Neural cell (in vitro differentiated cells): Measurements from ENCODE around the gene SEC16B. TPM values are rescaled to one million over a fixed set of nuclear protein-coding genes. Genes with fewer than 3 reads are reported as not detected.

ENCODE experiments used
- H2AFZ ChIP-seq: fragments of 200-600, 300-800 bp; sonication (generic), shearing (Covaris generic); 2 replicates; pipeline ENCODE4 v1.6.0; 2014; ENCODE audit warnings: low read depth, mild to moderate bottlenecking, antibody characterized with exemption, low read length, moderate library complexity
- H3F3A ChIP-seq: fragments of 200-600 bp; shearing (Covaris generic); 2 replicates; pipeline ENCODE4 v1.6.1; 2016; ENCODE audit warnings: mild to moderate bottlenecking, moderate library complexity, mixed read lengths, antibody characterized with exemption, low read length; ENCODE audit not compliant: insufficient read depth, poor library complexity, severe bottlenecking
- H3K27ac ChIP-seq: fragments of 200-600, 300-800 bp; sonication (generic), shearing (Covaris generic); 2 replicates; pipeline ENCODE4 v1.5.1; 2014; ENCODE audit warnings: mild to moderate bottlenecking, low read length, moderate library complexity
- H3K27me3 ChIP-seq: fragments of 300-800, 200-600 bp; sonication (generic), shearing (Covaris generic); 2 replicates; pipeline ENCODE4 v1.6.0; 2014; ENCODE audit warnings: mild to moderate bottlenecking, low read depth, low read length, moderate library complexity; ENCODE audit not compliant: insufficient read depth
- H3K36me3 ChIP-seq: fragments of 300-800, 200-600 bp; sonication (generic), shearing (Covaris generic); 2 replicates; pipeline ENCODE4 v1.5.1; 2014; ENCODE audit warnings: mild to moderate bottlenecking, antibody characterized with exemption, low read length, moderate library complexity; ENCODE audit not compliant: insufficient read depth
- H3K4me2 ChIP-seq: fragments of 300-800, 200-600 bp; sonication (generic), shearing (Covaris generic); 2 replicates; pipeline ENCODE4 v1.6.0; 2014; ENCODE audit warnings: mild to moderate bottlenecking, low read length
- H3K4me3 ChIP-seq: fragments of 300-800, 200-600 bp; sonication (generic), shearing (Covaris generic); 2 replicates; pipeline ENCODE4 v1.5.1; 2014; ENCODE audit warnings: mild to moderate bottlenecking, low read length, moderate library complexity
- H3K79me2 ChIP-seq: fragments of 200-600 bp; shearing (Covaris generic); replicated peaks from 2 replicates; pipeline ENCODE4 v1.6.0; 2014; ENCODE audit warnings: mild to moderate bottlenecking, low read length, moderate library complexity; ENCODE audit not compliant: insufficient read depth
- H3K9ac ChIP-seq: fragments of 300-800, 200-600 bp; sonication (generic), shearing (Covaris generic); 2 replicates; pipeline ENCODE4 v1.6.1; 2016; ENCODE audit warnings: mild to moderate bottlenecking, low read length, mixed read lengths
- H3K9me2 ChIP-seq: fragments of 200-600 bp; shearing (Covaris generic); 2 replicates; pipeline ENCODE4 v1.6.1; 2016; ENCODE audit warnings: mild to moderate bottlenecking, low read length, mixed read lengths; ENCODE audit not compliant: insufficient read depth
- H3K9me3 ChIP-seq: fragments of 200-600, 300-800 bp; sonication (generic), shearing (Covaris generic); 2 replicates; pipeline ENCODE4 v1.6.1; 2016; ENCODE audit warnings: mild to moderate bottlenecking, mixed run types, low read length, moderate library complexity, mixed read lengths
- H4K20me1 ChIP-seq: fragments of 200-600 bp; shearing (Covaris generic); 2 replicates; pipeline ENCODE4 v1.6.1; 2016; ENCODE audit warnings: mild to moderate bottlenecking, mixed run types; ENCODE audit not compliant: insufficient read depth
- EP300 ChIP-seq: fragments of 450-650 bp; conservative IDR thresholded peaks from 2 replicates; pipeline ENCODE4 v1.6.1; 2014; ENCODE audit warnings: antibody characterized with exemption, mild to moderate bottlenecking, moderate library complexity; ENCODE audit not compliant: poor library complexity, severe bottlenecking
- EZH2 ChIP-seq: fragments of 200-600, 300-800 bp; shearing (Covaris generic), sonication (generic); IDR thresholded peaks from 2 replicates; pipeline ENCODE4 v1.6.1; 2014; ENCODE audit warnings: antibody characterized with exemption, low read length, borderline replicate concordance, mild to moderate bottlenecking; ENCODE audit not compliant: insufficient read depth, poor library complexity, severe bottlenecking
- MXI1 ChIP-seq: fragments of 450-650 bp; conservative IDR thresholded peaks from 2 replicates; pipeline ENCODE4 v1.6.1; 2014; ENCODE audit warnings: antibody characterized with exemption, mild to moderate bottlenecking; ENCODE audit not compliant: poor library complexity, severe bottlenecking
- POLR2AphosphoS5 ChIP-seq: IDR thresholded peaks from 2 replicates; pipeline ENCODE4 v1.6.1; 2012
- RAD21 ChIP-seq: fragments of 450-650 bp; conservative IDR thresholded peaks from 2 replicates; pipeline ENCODE4 v1.6.1; 2014; ENCODE audit warnings: antibody characterized with exemption, mild to moderate bottlenecking, moderate library complexity
- SMC3 ChIP-seq: fragments of 450-650 bp; conservative IDR thresholded peaks from 2 replicates; pipeline ENCODE4 v1.6.1; 2014; ENCODE audit warnings: antibody characterized with exemption, mild to moderate bottlenecking, moderate library complexity; ENCODE audit not compliant: poor library complexity
- TAF1 ChIP-seq: IDR thresholded peaks from 2 replicates; pipeline ENCODE4 v1.6.1; 2012; ENCODE audit warnings: low read depth
- polyA plus RNA-seq: library from polyadenylated mRNA; depleted of rRNA; stranded (reverse); fragments of >200 nt; gene quantifications from 2 replicates; pipeline ENCODE4 v1.2.3, GENCODE V29; 2014
- TF ChIP-seq, protein P1 (sequence below): fragments of 450-650 bp; IDR thresholded peaks from 2 replicates; pipeline ENCODE4 v1.5.1; 2014; ENCODE audit warnings: antibody characterized with exemption, mild to moderate bottlenecking, moderate library complexity; ENCODE audit not compliant: poor library complexity, severe bottlenecking
- TF ChIP-seq, protein P2 (sequence below): IDR thresholded peaks from 2 replicates; pipeline ENCODE4 v1.6.1; 2012; ENCODE audit warnings: borderline replicate concordance

Gene SEC16B
- polyA plus RNA-seq, 1 donor from 2014 or later, result 0.78 TPM

DNA sequence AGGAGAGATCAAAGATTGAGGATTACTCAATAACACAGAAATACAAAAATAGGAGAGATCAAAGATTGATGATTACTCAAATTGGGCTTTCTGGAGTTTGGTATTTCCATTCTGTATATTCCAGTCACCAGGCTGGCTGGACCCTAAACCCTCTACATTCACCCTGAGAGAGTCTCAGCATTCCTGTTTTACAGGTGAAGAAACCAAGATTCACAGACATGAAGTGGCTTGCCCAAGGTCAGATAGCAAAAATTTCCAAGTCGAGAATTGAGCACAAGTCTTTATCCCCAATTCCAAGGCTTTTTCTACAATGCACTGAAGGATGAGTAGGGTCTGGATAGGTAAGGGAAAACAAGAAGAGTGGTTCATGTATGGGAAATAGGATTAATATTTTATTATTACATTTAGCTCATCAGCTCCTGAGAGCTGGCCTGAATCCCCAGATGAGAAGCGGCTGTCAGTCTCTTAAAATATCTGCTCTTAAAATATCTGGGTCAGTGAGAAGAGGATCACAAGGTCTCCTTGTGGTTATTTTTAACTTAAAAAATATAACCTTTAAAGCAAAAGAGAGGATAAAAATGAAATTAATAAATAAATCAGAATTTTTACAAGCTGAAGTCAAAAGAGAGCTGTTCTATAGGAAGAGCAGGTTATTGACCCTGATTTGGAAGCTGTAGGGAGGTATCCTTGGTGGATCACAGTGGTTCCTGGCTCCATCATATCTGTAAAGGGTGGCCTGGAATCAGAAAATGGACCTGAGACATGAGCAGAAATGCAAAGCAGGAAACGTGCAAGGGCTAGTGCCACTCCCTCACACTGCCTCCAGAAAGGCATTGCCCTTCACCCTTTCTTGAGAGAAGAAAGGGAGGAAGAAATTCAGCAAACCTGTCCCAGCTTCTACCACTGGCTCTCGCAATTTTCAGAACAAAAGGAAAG is 29.1 kb upstream of the SEC16B start:
- H3K9me3 ChIP-seq, result no peaks in the 10 kb centered on the region
- no peaks in the 10 kb centered on the region for H3K79me2 ChIP-seq
- no peaks in the 10 kb centered on the region for H3K9me2 ChIP-seq
- no peaks in the 10 kb centered on the region for H4K20me1 ChIP-seq
- no peak for TF ChIP-seq POLR2AphosphoS5
- TF ChIP-seq, protein P1, sequence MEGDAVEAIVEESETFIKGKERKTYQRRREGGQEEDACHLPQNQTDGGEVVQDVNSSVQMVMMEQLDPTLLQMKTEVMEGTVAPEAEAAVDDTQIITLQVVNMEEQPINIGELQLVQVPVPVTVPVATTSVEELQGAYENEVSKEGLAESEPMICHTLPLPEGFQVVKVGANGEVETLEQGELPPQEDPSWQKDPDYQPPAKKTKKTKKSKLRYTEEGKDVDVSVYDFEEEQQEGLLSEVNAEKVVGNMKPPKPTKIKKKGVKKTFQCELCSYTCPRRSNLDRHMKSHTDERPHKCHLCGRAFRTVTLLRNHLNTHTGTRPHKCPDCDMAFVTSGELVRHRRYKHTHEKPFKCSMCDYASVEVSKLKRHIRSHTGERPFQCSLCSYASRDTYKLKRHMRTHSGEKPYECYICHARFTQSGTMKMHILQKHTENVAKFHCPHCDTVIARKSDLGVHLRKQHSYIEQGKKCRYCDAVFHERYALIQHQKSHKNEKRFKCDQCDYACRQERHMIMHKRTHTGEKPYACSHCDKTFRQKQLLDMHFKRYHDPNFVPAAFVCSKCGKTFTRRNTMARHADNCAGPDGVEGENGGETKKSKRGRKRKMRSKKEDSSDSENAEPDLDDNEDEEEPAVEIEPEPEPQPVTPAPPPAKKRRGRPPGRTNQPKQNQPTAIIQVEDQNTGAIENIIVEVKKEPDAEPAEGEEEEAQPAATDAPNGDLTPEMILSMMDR, result no peak
- TF ChIP-seq MXI1, result no peak
- no peak for TF ChIP-seq RAD21
- no peak for TF ChIP-seq EP300
- TF ChIP-seq SMC3, result no peak
- no peak for TF ChIP-seq EZH2
- TF ChIP-seq, protein P2, sequence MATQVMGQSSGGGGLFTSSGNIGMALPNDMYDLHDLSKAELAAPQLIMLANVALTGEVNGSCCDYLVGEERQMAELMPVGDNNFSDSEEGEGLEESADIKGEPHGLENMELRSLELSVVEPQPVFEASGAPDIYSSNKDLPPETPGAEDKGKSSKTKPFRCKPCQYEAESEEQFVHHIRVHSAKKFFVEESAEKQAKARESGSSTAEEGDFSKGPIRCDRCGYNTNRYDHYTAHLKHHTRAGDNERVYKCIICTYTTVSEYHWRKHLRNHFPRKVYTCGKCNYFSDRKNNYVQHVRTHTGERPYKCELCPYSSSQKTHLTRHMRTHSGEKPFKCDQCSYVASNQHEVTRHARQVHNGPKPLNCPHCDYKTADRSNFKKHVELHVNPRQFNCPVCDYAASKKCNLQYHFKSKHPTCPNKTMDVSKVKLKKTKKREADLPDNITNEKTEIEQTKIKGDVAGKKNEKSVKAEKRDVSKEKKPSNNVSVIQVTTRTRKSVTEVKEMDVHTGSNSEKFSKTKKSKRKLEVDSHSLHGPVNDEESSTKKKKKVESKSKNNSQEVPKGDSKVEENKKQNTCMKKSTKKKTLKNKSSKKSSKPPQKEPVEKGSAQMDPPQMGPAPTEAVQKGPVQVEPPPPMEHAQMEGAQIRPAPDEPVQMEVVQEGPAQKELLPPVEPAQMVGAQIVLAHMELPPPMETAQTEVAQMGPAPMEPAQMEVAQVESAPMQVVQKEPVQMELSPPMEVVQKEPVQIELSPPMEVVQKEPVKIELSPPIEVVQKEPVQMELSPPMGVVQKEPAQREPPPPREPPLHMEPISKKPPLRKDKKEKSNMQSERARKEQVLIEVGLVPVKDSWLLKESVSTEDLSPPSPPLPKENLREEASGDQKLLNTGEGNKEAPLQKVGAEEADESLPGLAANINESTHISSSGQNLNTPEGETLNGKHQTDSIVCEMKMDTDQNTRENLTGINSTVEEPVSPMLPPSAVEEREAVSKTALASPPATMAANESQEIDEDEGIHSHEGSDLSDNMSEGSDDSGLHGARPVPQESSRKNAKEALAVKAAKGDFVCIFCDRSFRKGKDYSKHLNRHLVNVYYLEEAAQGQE, result no peak
- TF ChIP-seq TAF1, result no peak
- H3K27ac ChIP-seq, result no peak overlapping the region
- H3K36me3 ChIP-seq, result no peaks in the 10 kb centered on the region
- peak overlapping the region; percentile 3 for H2AFZ ChIP-seq
- H3K4me2 ChIP-seq, result no peak overlapping the region
- H3K27me3 ChIP-seq, result no peaks in the 10 kb centered on the region
- H3K9ac ChIP-seq, result no peak overlapping the region
- H3K4me3 ChIP-seq, result no peak overlapping the region
- H3F3A ChIP-seq, result no peaks in the 10 kb centered on the region

DNA sequence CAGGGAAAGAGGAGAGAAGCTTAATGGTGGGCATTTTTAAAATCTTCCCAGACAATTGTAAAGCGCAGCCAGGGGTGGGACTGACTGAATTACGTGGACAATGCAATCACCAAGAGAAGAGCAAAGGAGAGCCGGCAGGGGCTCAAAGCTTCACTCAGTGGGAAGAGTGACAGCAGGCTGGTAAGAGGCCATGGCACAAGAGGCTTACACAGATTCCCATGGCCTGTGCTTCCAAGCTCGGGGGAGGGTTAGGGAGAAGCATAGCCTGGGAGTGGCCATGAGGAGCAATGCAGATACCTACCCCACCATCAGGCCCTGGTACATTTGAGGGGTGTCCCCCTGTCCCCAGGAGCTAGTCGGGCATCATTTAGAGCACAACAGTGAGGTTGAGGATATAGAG is 27.1 kb upstream of the SEC16B start:
- no peaks in the 10 kb centered on the region for H4K20me1 ChIP-seq

More for the DNA sequence above, 27.1 kb upstream of the SEC16B start:
- Histone ChIP-seq H2AFZ (no peak overlapping the region), H3K4me2 (no peak overlapping the region), H3K27ac (no peak overlapping the region), H3K27me3 (no peaks in the 10 kb centered on the region), H3F3A (no peaks in the 10 kb centered on the region), H3K4me3 (no peak overlapping the region), H3K9ac (no peak overlapping the region), H3K79me2 (no peaks in the 10 kb centered on the region), H3K36me3 (no peaks in the 10 kb centered on the region), H3K9me3 (no peaks in the 10 kb centered on the region), H3K9me2 (no peaks in the 10 kb centered on the region)
- TF ChIP-seq POLR2AphosphoS5 (no peak), MXI1 (no peak), EP300 (no peak), SMC3 (no peak)
